Hindlimb muscle (tissue), 1 donor: ENCODE results near the gene YIPF5. TPM values are rescaled to one million over a fixed set of nuclear protein-coding genes. Genes with fewer than 3 reads are reported as not detected.

Experiments
- DNase-seq: peaks from one replicate; pipeline ENCODE4 v3.0.0-alpha.2; 2013
- polyA plus RNA-seq: library from polyadenylated mRNA; unstranded; fragments of 120-200 nt; gene quantifications from one replicate; pipeline ENCODE4 v1.2.1, GENCODE V29; 2013; ENCODE audit not compliant: insufficient read length

Gene YIPF5
- polyA plus RNA-seq, 1 donor: 36.0 TPM

- no peak for DNase-seq
Observed at GRCh38 chr5:144122081-144122480, 48.4 kb downstream of the YIPF5 start.

- no peak for DNase-seq
Observed at GRCh38 chr5:144121577-144121976, 48.9 kb downstream of the YIPF5 start.

GRCh38 chr5:144120661-144121180 is 49.7 kb downstream of the YIPF5 start:
- DNase-seq: no peak

GRCh38 chr5:144117412-144117811 is 53.0 kb downstream of the YIPF5 start:
- DNase-seq: no peak

GRCh38 chr5:144114571-144114970 is 55.9 kb downstream of the YIPF5 start:
- no peak for DNase-seq

Other genes with a start within 250 kb of the YIPF5 start
- gene KCTD16, start 214 bp upstream of the YIPF5 start, polyA plus RNA-seq: 0.08 TPM